GM21515 (cell line): ENCODE results near the gene RPL26.
"Not testable (repeated sequence)": the region's sequence is repeated elsewhere in the genome, so short reads cannot be mapped to it uniquely, and the experiment has no call there.

Experiments
- ATAC-seq: cut with Tn5 transposase; IDR thresholded peaks from one replicate; pipeline ENCODE4 v1.9.1; 2021; ENCODE audit not compliant: unreplicated experiment

RPL26 gene

DNA sequence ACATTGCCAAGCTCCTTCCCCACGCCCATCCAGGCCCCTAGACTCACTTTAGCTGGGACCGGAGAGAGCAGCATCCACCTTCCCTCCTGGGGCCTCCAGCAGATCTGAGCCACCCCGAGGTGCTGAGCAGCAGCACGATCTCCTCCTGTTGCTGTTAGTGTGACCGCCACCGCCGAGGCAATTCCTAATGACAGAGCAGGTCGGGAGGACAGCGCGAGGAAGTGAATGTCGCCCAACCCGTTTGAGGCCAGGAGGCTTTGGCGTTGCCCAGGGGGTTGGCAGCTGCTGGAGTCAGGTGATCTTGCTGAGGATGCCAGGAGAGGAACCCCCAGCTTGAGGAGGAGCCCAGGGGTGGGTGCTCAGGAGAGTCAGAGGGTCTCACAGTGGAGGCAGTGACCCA is 14.6 kb upstream of the RPL26 start, which contains the start of gene RNF222:
Gene RNF222, minus strand, starts transcription at position 192 of the 400 bp plus-strand sequence. CDS start 4,366 bp downstream, outside the sequence.
- ATAC-seq, result no peak

DNA sequence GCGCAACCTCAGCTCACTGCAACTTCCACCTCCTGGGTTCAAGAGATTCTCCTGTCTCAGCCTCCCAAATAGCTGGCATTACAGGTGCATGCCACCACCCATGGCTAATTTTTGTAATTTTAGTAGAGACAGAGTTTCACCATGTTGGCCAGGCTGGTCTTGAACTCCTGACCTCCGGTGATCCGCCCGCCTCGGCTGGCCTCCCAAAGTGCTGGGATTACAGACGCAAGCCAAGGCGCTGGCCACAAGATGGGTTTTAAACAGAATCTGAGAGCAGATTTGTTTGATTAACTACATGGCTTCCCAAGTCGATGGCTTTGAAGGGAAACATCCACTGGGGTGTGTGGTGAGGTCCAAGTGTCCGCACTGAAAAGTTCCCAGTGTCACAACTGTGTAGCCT is 11.5 kb upstream of the RPL26 start:
- not testable (repeated sequence) for ATAC-seq

DNA sequence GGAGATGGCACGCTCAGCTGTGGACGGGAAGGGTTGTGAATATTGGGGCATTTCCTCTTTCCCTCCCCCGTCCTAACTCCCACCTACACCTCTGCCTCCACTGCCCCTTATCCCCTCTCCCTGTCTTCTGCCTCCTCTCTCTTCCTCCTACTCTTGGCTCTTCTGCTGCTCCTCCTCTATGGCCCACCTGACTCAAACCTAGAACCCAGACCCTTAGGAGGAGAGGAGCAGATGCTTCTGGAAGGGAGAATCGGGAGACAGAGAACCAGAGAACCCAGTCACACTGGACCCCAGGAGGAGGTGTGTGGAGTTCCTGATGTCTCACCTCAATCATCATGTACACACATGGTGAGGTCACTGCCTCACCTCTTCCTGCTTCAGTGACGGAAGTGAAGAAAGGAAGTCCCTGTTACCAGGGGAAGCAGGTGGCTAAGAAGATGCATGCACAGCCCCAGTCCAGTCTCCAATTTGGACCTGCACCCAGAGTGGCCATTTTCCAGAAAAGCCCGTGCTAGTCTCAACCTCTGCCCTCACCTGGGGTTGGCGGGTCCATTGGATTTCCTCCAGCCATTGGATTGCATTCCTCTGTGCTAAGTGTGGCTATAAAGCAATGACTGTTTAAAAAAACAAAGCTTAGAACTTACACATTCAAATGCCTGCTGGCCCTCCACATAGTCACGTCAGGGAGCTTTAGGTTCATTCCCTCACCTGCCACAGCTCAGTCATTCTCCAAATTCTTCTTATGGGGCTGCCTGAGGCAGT is 10.7 kb upstream of the RPL26 start:
- ATAC-seq, result no peak

DNA sequence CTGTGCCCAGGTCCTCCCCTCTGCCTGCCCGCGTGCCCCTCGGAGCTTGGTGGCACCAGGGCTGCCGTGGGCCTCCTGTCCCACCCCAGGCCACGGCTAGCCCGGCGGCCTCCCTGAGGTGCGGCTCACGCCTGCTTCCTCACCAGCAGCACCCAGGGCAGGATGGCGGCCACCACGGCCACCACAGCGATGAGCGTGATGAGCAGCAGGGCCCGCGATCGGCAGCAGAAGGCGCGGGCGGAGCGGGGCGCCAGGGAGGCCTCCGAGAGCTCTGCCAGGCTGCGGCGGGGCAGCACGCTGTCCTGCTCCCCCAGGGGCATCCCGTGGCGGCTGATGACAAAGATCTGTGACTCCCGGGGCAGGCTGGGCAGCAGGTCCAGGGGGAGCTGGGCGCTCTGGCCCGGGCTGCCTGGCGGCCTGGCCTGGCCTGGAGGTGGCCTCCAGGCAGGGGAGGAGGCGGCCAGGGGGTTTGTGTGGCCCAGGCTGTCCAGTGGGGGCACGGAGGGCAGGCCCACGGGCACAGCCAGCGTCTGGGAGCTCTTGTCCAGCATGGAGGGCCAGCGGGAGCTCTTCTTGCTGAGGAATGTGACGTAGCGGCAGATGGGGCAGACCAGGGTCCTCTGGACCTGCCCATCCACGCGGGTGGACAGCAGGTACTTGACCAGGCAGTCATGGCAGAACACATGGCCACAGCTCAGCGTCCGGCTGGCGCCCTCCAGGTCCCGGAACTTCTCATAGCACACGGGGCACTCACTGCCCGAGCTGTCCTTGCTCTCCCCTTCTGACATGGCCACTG is 9.9 kb upstream of the RPL26 start:
- no peak for ATAC-seq

DNA sequence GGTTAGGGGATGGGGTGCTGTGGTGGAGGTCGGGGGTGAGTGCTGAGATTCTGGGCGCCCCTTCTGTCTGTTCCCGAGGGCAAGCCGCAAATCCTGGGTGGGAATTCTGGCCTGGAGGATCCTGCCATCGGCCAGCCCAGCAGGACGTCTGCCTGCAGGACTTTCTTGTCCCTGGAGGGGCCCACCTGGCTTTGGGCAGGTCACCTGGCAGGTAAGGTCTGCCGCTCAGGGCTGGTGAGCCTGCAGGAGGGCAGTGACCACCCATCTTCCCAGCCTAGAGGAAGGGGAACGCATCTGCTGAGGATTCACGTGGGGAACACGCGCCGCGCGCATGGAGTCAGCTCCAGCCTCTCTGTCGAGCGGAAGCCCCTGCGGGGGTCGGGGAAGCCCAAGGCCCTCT is 9.3 kb upstream of the RPL26 start:
- ATAC-seq, result no peak

DNA sequence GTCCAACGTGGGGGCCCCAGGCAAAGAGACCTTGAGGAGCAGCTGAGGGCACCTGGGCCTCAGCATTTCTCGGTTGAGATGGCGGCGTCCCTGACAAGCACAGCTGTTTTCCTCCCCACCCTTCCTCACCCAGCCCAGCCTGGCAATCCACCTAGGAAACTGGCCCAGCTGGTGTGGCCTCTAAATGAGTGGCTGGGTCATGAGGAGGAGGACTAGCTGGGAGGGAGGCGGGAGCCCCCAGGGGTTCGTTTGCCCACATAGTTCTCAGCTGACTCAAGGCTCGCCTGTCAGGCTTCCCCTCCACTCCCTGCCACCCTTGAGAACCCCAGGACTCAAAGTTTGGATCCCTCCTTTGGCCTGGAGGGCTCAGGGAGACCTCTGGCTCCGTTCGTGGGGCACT is 8.7 kb upstream of the RPL26 start:
- no peak for ATAC-seq

DNA sequence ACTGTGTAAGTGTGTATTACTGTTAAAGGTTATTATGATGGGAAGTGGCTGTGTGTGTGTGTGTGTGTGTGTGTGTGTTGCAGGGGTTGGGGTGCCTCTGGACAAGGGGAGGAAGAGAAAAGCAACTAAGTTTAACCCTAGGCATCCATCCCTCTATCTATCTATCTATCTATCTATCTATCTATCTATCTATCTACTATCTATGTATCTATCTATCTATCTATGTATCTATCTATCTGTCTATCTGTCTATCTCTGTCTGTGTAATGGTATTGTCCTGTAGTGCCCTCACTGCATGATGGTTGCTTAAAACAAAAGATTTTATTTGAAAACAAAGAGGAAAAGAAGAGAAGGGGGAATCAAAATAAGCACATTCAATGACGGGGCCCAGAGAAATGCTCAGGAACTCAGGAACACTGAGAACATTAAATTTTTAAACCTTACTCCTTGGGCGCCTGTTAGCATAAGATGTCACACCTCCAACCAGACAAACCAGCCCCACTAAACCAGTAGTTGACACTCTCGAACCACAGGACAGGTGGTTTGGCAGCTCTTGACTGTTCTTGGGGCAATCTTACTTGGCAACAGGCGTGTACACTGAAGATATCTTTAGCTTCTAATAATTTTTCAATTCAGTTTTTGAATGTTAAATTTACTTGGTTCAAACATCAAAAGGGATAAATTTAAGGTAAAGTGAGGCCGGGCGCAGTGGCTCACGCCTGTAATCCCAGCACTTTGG is 5.1 kb upstream of the RPL26 start:
- no peak for ATAC-seq

DNA sequence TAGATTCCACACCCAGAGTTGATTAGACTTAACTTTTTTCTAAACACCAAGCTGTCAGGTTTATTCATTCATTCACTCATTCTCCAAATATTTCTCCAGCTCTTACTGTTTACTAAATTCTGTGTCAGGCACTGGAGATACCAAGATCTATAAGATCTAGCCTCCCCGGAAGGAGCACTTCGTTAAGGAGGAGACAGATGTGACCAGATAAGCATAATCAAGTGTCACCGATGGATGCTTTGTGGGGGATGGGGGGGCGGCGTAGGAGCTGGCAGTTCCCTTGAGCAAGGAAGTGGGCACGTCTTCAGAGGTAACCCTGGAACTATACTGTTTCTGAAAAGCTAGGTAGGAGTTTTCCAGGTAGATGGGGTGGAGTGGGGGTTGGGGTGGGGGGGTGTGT is 3.8 kb upstream of the RPL26 start:
- no peak for ATAC-seq

DNA sequence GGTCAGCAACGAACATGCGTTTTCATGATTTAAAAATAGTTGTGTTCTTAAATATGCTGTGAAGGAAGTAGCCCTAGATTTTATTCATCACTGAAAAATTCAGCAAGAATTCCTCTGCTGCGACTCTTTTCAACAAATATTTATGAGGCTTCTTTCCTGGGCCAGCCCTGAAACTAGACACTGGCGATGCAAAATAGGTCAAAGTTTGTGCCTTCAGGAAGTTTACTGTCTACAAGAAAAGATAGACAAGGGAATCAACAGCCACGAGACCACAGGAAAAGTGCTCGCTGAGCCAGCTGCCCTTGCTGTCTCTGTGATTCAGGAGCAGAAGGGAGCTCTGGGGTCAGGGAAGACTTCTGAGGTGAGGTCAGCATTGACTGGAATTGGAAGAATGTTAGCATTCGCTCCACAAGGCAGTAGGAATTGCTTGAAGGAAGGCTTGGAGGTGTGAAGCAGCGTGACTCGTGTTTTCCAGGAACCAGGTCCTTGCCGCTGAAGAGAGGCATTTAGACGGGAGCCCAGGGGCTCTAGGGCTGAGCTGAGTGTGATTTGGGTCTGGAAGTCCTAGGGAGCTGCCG is 1.9 kb upstream of the RPL26 start:
- no peak for ATAC-seq

DNA sequence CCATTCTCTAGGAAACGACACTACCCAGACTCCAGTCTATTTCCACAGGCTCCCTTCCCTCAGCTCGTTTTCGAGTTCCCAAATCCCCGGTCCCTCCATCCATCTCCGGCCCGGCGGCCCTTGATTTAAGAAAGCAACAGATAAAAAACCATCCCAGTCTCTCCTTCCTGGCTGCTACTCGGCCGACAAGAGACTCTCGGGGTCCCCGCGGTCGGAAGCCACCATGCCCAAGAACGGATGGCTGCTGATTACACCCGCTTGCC is 182 bp downstream of the RPL26 start:
- ATAC-seq, result no peak

DNA sequence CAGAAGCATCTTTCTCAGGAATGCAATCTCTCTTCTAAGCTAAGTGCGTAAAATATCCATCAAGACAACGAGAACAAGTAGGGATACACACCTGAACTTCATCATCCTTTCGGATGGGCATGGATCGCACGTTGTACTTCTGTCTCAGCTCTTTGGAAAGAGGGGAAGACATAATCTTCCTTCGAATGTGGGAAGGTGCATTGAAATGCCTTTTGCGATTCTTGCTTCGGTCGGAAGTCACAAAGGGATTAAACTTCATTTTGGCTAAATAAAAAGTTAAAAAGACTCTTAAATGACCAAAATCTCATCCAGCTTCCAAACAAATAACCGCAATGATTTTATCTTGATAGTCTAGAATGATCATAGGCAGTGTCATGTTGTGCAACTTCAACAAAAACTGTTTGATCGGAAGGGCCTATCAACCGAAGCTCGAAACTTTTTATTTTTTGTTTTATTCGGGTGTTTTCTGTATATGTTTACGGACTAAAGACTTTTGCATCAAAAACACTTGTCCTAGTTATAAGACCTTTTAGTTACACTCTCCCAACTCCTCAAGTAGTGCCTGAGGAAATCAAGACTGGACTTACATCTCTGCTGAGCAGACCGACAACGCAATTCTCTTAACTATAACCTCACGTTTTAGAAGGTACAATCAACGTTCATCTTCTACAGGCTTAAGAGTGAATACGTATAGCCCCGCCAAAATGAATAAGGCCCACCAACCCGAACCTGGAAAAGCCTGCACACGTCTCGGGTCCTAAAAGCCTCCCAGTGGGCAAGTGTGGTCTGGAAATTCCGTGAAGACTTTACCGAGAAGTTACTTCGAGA is 727 bp downstream of the RPL26 start:
- no peak for ATAC-seq

DNA sequence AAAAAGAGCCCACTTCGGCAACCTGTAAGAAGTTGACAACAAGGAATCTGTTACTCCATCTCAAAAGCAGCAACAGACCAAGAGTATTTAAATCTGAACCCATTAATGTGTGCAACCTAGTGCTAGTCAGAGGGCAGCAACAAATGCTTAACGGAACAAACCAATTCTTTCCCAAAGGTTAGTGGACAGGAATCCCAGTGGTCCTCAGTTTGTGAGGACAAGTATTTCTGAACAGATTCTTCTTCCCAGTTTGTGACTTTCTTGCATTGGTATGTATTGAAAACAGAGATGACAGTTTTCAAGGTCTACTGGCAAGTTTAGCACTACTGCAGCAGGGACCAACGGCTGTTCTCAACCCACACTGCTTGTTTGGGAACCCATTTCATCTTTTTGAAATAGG is 2.9 kb downstream of the RPL26 start:
- no peak for ATAC-seq

DNA sequence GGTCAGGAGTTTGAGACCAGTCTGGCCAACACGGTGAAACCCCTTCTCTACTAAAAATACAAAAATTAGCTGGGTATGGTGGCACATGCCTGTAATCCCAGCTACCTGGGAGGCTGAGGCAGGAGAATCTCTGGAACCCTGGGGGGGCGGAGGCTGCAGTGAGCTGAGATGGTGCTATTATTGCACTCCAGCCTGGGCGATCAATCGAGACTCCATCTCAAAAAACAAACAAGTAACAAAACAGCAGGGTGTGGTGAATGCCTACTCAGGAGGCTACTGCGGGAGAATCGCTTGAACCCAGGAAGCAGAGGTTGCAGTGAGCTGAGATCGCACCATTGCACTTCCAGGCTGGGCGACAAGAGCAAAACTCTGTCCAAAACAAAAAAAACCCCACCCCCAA is 4.9 kb downstream of the RPL26 start:
- not testable (repeated sequence) for ATAC-seq

DNA sequence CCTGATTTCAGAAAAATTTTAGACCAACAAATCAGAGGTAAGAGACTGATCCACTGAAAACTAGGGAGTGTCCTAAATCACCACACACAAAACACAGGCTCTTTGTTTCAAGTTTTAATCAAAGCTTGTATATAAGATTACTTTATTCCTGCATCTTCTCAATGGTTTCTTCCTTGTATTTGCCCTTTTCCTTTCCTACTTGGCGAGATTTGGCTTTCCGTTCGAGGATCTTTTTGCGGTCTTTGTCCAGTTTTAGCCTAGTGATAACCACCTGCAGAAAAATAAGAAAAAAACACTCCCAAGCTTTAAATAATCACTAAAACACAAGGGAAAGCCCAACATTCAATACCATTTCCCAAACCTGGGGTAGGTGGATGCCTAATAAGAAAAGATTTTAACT is 5.6 kb downstream of the RPL26 start:
- ATAC-seq, result no peak

DNA sequence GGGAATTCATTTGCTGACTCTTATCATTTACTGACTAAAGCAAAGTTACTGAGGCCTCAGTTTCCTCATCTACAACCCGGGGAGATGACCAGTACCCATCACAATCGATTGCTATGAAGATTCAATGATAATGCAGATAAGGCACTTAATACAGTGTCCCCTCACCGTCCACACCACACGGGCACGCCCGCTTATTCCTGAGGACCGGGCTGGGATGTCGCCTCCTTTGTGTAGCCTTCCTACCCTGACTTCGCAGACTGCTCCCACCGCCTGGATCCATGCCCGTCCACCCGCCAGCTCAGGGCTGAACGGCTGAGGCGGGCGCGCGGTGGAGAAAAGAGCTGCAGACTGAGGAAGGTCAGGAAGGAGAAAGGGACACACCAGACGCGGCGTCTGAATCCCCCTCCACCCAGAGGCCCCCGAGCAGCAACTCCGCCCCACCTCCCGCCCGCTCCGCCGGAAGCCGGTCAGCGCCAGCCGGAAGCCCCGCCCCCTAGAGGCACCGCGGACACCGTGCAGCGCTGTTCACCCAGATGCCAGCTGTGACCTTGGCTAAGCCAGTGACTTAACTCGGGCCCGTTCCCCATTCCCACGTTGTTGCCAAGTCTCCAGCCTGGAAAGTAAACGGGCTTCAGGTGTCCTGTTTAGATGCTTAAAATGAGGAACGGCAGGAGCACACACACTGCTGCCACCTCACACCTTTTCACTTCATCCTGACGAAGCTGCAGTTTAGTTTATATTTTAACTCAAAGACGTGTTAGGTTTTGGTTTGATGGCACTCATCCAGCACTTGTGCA is 6.5 kb downstream of the RPL26 start, which contains the start of gene KRABD2:
Gene KRABD2, minus strand, starts transcription at position 434 of the 797 bp plus-strand sequence.
- ATAC-seq, result peak; percentile 91

DNA sequence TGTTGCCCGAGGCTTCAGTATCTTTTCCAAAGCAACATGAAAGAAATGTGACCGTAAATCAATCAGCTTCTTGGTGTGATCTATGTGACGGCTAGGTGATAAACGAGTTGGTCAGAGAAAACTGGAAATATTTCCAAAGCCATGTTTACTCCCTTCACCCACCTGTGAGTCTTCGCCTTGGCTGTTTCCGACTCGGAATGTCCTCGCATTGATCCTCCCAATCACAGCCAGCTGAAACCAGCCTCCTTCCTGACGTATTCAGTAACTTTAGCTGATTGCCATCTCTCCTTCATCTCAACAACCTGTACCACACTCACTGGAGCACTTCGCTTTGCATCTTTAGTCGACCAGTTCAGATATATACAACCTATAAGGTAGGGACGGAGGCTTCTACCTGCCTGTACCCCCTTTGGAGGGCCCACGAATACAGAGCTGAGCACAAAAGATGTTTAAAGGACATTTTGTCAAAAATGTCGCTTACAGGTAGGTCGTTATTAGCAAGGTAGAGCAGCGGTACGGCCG is 7.2 kb downstream of the RPL26 start:
- ATAC-seq, result no peak

DNA sequence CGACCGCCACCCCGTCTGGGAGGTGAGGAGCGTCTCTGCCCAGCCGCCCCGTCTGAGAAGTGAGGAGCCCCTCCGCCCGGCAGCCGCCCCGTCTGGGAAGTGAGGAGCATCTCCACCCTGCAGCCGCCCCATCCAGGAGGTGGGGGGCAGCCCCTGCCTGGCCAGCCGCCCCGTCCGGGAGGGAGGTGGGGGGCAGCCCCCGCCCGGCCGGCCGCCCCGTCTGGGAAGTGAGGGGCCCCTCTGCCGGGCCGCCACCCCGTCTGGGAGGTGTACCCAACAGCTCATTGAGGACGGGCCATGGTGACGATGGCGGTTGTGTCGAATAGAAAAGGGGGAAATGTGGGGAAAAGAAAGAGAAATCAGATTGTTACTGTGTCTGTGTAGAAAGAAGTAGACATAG is 9.1 kb downstream of the RPL26 start:
- not testable (repeated sequence) for ATAC-seq

DNA sequence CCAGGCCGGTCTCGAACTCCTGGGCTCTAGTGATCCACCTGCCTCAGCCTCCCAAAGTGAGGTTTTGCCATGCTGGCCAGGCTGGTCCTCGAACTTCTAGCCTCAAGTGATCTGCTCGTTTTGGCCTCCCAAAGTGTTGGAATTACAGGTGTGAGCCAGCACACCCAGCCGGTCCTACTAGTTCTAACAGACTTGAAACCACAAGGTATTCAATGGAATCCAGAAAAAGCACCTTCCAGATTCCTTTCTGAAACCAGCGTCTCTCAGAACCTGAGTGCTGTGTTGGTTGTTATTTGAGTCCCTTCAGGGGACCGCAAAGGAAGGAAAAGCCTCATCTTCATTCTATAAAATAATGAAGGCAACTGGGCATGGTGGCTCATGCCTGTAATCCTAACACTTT is 10.6 kb downstream of the RPL26 start:
- ATAC-seq, result no peak

DNA sequence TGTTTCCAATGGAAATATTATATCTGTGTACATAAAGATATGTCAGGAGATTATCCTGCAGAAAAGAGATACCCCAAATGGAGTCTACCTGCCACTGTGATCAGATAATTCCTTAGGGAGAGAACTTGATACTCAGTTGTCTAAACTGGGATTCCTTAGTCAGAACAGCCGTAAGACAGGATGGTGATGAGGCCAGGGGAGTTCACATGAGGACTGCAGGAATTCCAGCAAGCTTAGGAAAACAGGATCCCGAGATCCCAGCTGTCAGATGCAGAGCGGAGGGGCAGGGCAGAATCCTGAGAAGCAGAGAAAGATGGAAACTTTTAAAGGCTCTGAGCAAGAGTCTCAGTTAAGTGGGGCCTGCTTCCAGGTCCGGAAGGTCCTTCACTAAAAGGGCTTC is 11.2 kb downstream of the RPL26 start:
- ATAC-seq, result no peak

DNA sequence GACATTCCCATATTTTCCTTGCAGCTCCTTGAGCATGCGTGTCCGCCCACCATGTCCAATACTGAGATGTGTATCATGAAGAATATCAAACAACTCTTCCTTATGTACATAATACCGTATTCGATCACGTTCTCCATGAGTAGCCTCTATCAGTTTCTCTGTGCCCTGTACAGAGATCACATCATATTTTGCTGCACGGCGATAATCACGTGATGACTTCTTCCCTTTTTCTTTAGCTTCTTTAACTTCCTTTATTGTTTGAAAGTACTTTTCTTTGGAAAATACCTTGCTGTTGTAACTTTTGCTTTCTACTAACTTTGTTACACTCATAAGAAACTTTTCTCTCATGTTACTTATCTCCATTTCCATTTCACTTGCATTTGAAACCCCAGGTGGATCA is 13.0 kb downstream of the RPL26 start:
- no peak for ATAC-seq
